ENCODE results near the gene NATD1.

GRCh38 chr17:21241564-21241963, 11.6 kb downstream of the NATD1 start:
- TF ChIP-seq EZH2 (IDR thresholded peaks at IDR 0.05; ENCODE audit: insufficient read depth, low read length): no peak
- TF ChIP-seq, protein P1, sequence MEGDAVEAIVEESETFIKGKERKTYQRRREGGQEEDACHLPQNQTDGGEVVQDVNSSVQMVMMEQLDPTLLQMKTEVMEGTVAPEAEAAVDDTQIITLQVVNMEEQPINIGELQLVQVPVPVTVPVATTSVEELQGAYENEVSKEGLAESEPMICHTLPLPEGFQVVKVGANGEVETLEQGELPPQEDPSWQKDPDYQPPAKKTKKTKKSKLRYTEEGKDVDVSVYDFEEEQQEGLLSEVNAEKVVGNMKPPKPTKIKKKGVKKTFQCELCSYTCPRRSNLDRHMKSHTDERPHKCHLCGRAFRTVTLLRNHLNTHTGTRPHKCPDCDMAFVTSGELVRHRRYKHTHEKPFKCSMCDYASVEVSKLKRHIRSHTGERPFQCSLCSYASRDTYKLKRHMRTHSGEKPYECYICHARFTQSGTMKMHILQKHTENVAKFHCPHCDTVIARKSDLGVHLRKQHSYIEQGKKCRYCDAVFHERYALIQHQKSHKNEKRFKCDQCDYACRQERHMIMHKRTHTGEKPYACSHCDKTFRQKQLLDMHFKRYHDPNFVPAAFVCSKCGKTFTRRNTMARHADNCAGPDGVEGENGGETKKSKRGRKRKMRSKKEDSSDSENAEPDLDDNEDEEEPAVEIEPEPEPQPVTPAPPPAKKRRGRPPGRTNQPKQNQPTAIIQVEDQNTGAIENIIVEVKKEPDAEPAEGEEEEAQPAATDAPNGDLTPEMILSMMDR (IDR thresholded peaks at IDR 0.05; ENCODE audit: insufficient read depth, low read depth, low read length): no peak
